Gastrocnemius medialis (tissue), 4 donors: Measurements from ENCODE around the gene TEX51. TPM values are rescaled to one million over a fixed set of nuclear protein-coding genes. Genes with fewer than 3 reads are reported as not detected.

ENCODE experiments used
- ATAC-seq, 2 donors: fragments of 150-250 bp; one replicate each; pipeline ENCODE4 v1.9.1; 2016
- DNase-seq, 2 donors: peaks; one replicate each; pipeline ENCODE4 v3.0.0-alpha.2; 2019
- H3K27ac ChIP-seq, 4 donors: fragments of 200-600 bp; sonication (generic); 1 replicate in 1 of 4; 2 replicates in 3 of 4; pipeline ENCODE4 v1.5.1; 2016 to 2018; ENCODE audit warnings: mild to moderate bottlenecking in 2 of 4, moderate library complexity in 1 of 4
- H3K27me3 ChIP-seq, 3 donors: fragments of 200-600 bp; sonication (generic) in 2 of 3; 1 replicate in 1 of 3; 2 replicates in 2 of 3; pipeline versions ENCODE4 v1.5.1 to v1.6.0; 2016 to 2019; ENCODE audit warnings: mild to moderate bottlenecking in 1 of 3, moderate library complexity in 1 of 3
- H3K36me3 ChIP-seq, 2 donors: fragments of 200-600 bp; sonication (generic) in 1 of 2; one replicate each; pipeline ENCODE4 v1.5.1; 2017 to 2018
- H3K4me1 ChIP-seq, 2 donors: fragments of 200-600 bp; sonication (generic) in 1 of 2; one replicate each; pipeline ENCODE4 v1.5.1; 2016 to 2017; ENCODE audit warnings: mild to moderate bottlenecking in 2 of 2
- H3K4me3 ChIP-seq, 4 donors: fragments of 200-600 bp; sonication (generic) in 3 of 4; 1 replicate in 1 of 4; 2 replicates in 3 of 4; pipeline ENCODE4 v1.5.1; 2016 to 2019; ENCODE audit warnings: mild to moderate bottlenecking in 2 of 4
- H3K9me3 ChIP-seq, 3 donors: fragments of 200-600 bp; sonication (generic) in 2 of 3; 1 replicate in 1 of 3; 2 replicates in 2 of 3; pipeline ENCODE4 v1.5.1; 2016 to 2019
- POLR2A ChIP-seq, 2 donors: fragments of 450-650 bp; IDR thresholded peaks; one replicate each; pipeline ENCODE4 v1.6.1; 2017; ENCODE audit warnings: antibody characterized with exemption in 2 of 2, mild to moderate bottlenecking in 2 of 2, moderate library complexity in 2 of 2
- in situ Hi-C, 4 donors: fragments of 200-750 bp; cut with MboI; loops; one replicate each; pipeline versions ENCODE4 v1.15.0 to v1.8.0; 2017; ENCODE audit warnings: low sequenced_read_pairs in 4 of 4
- intact Hi-C: fragments of 100-400 bp; cut with DNase I; formaldehyde crosslinking; loops from one replicate; pipeline ENCODE4 v1.15.1; 2023; ENCODE audit warnings: low total_unique reads
- total RNA-seq, 4 donors: library from RNA; depleted of rRNA; stranded (reverse); fragments of >200 nt; gene quantifications; one replicate each; pipeline versions ENCODE4 v1.1.0 to v1.2.3, GENCODE V29; 2016
- TF ChIP-seq, protein P1 (sequence below), 5 experiments: fragments of 450-650 bp in 3 of 5; fragments of 200-600 bp in 2 of 5; sonication (generic) in 2 of 5; IDR thresholded peaks in 4 of 5; conservative IDR thresholded peaks in 1 of 5; 1 replicate in 4 of 5; 2 replicates in 1 of 5; pipeline ENCODE4 v1.5.1; 2016 to 2019; ENCODE audit warnings: antibody characterized with exemption in 5 of 5, mild to moderate bottlenecking in 3 of 5, moderate library complexity in 3 of 5

The TEX51 gene
- total RNA-seq, 4 donors from 2014 or later = not detected

DNA sequence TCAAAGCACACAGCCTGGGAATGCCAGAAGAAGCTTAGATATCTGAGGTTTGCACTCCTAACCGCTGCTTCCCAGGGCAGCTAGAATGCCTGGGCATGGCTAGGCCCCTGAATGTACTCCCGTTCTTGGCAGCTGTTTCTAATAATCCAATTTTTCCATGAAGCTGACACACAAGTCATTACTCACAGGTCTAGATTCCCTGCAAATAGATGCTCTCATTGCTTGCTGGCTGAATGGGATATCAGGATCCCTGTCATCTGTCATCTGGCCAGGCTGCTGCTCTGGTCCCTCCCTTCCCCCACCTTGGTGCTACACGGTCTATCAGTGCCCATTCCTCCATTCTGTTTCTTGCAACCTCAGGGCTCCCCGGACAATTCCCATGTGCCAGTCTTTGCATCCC is 40.7 kb upstream of the TEX51 start:
- DNase-seq = no peak
- in situ Hi-C loops = no loop called here
- ATAC-seq = no peak
- TF ChIP-seq POLR2A (IDR thresholded peaks at IDR 0.05) = no peak
- TF ChIP-seq, protein P1, sequence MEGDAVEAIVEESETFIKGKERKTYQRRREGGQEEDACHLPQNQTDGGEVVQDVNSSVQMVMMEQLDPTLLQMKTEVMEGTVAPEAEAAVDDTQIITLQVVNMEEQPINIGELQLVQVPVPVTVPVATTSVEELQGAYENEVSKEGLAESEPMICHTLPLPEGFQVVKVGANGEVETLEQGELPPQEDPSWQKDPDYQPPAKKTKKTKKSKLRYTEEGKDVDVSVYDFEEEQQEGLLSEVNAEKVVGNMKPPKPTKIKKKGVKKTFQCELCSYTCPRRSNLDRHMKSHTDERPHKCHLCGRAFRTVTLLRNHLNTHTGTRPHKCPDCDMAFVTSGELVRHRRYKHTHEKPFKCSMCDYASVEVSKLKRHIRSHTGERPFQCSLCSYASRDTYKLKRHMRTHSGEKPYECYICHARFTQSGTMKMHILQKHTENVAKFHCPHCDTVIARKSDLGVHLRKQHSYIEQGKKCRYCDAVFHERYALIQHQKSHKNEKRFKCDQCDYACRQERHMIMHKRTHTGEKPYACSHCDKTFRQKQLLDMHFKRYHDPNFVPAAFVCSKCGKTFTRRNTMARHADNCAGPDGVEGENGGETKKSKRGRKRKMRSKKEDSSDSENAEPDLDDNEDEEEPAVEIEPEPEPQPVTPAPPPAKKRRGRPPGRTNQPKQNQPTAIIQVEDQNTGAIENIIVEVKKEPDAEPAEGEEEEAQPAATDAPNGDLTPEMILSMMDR (IDR thresholded peaks at IDR 0.05 in 4 of 5, conservative IDR thresholded peaks at IDR 0.05 in 1 of 5) = no peak
- Histone ChIP-seq H3K27me3 (no peaks in the 10 kb centered on the region), H3K4me1 (no peaks in the 10 kb centered on the region), H3K36me3 (no peaks in the 10 kb centered on the region), H3K27ac (no peak overlapping the region), H3K9me3 (no peaks in the 10 kb centered on the region), H3K4me3 (no peak overlapping the region)
- intact Hi-C loops = no loop called here

DNA sequence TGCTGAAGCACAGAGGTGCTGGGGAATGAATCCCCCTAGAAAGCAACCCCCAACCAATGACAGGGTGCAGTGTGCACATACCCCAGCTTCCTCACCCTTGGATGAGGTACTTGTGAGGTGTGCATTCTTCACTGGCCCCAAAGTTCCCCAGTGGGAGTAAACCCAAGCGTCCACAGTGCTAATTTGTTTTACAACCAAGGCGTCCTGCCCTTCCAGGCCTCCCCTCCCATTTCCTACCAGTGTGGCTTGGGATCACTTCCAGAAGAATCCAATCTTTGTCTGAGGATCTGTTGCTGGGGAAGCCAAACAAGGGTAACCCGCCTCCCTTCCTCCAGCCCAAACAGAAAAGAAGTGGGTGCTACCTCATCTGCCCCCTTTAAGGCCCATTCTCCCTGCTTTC is 40.3 kb upstream of the TEX51 start:
- no peaks in the 10 kb centered on the region for H3K36me3 ChIP-seq
- TF ChIP-seq, protein P1 (IDR thresholded peaks at IDR 0.05 in 4 of 5, conservative IDR thresholded peaks at IDR 0.05 in 1 of 5) = no peak
- TF ChIP-seq POLR2A (IDR thresholded peaks at IDR 0.05) = no peak
- ATAC-seq = no peak
- intact Hi-C loops = no loop called here
- H3K4me3 ChIP-seq = no peak overlapping the region
- in situ Hi-C loops = no loop called here
- no peaks in the 10 kb centered on the region for H3K4me1 ChIP-seq
- H3K27ac ChIP-seq = no peak overlapping the region
- no peaks in the 10 kb centered on the region for H3K9me3 ChIP-seq
- no peak for DNase-seq
- no peaks in the 10 kb centered on the region for H3K27me3 ChIP-seq

DNA sequence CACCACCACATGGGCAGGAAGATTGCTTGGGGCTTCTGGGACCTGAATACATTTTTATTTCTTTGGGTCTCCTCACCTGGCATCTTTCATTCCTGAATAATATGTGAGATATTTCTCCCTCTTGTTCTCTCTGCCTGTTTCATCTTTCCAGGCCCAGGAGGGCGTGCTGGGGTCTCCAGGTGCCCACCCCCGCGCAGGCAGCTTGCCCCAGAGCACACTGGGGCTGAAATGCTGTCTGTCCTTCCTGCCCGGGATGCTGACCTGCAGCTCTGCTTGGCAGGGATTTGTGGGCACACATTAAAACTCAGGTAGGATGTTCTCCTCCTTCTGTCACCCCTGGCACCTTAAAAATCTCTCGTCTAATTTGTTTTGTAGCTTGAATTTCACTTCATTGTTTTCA is 39.7 kb upstream of the TEX51 start:
- no peaks in the 10 kb centered on the region for H3K4me1 ChIP-seq
- no peaks in the 10 kb centered on the region for H3K36me3 ChIP-seq
- TF ChIP-seq, protein P1 (IDR thresholded peaks at IDR 0.05 in 4 of 5, conservative IDR thresholded peaks at IDR 0.05 in 1 of 5) = no peak
- TF ChIP-seq POLR2A (IDR thresholded peaks at IDR 0.05) = no peak
- DNase-seq (no peak), ATAC-seq (no peak)
- no peak overlapping the region for H3K4me3 ChIP-seq
- intact Hi-C loops (no loop called here), in situ Hi-C loops (no loop called here)
- no peaks in the 10 kb centered on the region for H3K27me3 ChIP-seq
- no peaks in the 10 kb centered on the region for H3K9me3 ChIP-seq
- no peak overlapping the region for H3K27ac ChIP-seq

DNA sequence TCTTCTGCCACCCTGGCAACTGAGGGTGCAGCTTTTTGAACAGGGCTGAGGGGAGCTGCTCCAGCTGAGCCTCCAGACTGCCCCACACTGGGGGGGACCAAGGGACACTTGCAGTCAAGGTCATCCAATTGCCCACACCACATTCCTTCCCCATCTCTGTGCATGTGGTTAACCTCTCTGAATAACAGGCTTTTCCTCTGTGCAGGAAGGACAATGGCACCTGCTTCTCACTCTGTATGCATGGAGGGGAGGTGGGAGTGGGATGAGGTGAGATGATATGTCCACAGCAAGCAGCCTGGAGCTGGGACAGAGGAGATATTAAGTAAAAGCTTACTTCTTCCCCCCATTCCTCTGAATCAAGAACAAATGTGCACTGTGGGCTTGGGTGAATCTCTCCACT is 39.1 kb upstream of the TEX51 start:
- Histone ChIP-seq H3K27ac (no peak overlapping the region), H3K27me3 (no peaks in the 10 kb centered on the region), H3K9me3 (no peaks in the 10 kb centered on the region), H3K4me1 (no peaks in the 10 kb centered on the region), H3K36me3 (no peaks in the 10 kb centered on the region), H3K4me3 (no peak overlapping the region)
- intact Hi-C loops (no loop called here), in situ Hi-C loops (no loop called here)
- ATAC-seq (no peak), DNase-seq (no peak)
- TF ChIP-seq, protein P1 (IDR thresholded peaks at IDR 0.05 in 4 of 5, conservative IDR thresholded peaks at IDR 0.05 in 1 of 5) = no peak
- no peak for TF ChIP-seq POLR2A (IDR thresholded peaks at IDR 0.05)

DNA sequence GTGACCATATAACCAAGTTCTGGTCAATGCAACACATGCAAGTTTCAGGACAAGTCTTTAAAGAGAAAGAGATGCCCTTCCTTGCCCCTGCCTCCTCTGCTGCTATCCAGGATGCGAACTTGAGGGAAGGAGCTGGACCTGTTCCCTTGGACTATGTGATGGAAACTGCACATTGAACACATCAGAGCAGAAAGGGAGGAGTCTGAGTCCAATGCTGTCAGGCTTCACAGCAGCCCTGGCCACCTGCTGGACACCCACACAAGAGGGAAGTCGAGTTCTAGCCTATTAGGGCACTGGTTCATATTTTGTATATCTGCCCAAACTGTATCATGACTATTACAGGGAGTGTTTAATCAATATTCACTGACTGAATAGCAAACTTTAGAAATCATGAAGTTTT is 38.3 kb upstream of the TEX51 start:
- TF ChIP-seq, protein P1 (IDR thresholded peaks at IDR 0.05 in 4 of 5, conservative IDR thresholded peaks at IDR 0.05 in 1 of 5) = no peak
- no peak for TF ChIP-seq POLR2A (IDR thresholded peaks at IDR 0.05)

More for the DNA sequence above, 38.3 kb upstream of the TEX51 start:
- H3K27me3 ChIP-seq = no peaks in the 10 kb centered on the region
- no peaks in the 10 kb centered on the region for H3K36me3 ChIP-seq
- H3K9me3 ChIP-seq = no peaks in the 10 kb centered on the region
- ATAC-seq (no peak), DNase-seq (no peak)
- H3K27ac ChIP-seq = no peak overlapping the region
- no peaks in the 10 kb centered on the region for H3K4me1 ChIP-seq
- H3K4me3 ChIP-seq = no peak overlapping the region
- in situ Hi-C loops (no loop called here), intact Hi-C loops (no loop called here)
